ENCODE results near the gene ZBTB7A.

The ZBTB7A gene

DNA sequence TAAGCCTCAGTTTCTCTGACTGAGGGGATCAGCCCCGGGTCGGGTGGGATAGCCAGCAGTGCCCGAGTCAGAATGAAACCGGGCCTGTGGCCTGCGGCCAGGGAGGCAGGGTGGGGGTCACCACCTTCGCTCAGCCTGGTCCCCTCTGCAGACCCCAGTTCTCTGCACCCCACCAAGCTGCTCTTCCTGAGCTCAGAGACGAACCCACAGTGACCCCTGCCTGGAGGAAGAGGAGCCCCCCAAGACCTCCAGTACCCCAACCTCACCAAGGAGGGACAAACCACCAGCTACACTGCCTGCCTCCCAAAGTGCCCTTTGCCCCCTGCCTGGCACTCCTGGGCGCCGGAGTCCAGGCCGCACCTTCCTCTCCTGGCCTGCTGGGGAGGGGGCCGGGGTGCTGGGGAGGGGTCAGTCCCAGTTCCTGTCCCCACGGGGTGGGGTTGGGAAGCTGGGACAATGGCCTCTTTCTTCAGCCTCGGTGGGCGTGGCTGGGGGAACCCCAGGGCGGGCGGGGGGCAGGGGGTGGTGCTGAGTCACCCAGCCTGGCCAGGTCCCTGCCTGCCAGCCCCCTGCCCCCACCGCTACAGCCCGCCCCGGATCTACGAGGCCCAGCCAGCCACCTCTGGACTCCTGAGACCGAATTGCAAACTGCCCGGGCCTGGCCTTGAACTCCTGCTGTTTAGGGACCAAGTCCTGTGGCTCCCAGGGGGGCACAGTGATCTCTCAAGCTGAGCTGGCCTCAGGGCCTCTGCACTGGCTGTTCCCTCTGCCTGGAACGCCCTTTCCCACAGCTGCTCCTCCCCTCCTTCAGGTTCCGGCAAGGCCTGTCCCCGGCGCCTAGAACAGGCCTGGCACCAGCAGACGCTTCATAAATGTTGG lies 14.3 kb downstream of the ZBTB7A start:
- no peak overlapping the region for H3K4me3 ChIP-seq (ENCODE audit: low read length)
- no peak overlapping the region for H3K9ac ChIP-seq (ENCODE audit: low read length)
- no peaks in the 10 kb centered on the region for H3K27me3 ChIP-seq (ENCODE audit: low read depth, low read length)
- peaks cover 62% of the 10 kb centered on the region for H3K36me3 ChIP-seq (replicated peaks; ENCODE audit: low read depth, low read length)
- H2AFZ ChIP-seq (ENCODE audit: low read depth, low read length) = no peak overlapping the region
- TF ChIP-seq, protein P1, sequence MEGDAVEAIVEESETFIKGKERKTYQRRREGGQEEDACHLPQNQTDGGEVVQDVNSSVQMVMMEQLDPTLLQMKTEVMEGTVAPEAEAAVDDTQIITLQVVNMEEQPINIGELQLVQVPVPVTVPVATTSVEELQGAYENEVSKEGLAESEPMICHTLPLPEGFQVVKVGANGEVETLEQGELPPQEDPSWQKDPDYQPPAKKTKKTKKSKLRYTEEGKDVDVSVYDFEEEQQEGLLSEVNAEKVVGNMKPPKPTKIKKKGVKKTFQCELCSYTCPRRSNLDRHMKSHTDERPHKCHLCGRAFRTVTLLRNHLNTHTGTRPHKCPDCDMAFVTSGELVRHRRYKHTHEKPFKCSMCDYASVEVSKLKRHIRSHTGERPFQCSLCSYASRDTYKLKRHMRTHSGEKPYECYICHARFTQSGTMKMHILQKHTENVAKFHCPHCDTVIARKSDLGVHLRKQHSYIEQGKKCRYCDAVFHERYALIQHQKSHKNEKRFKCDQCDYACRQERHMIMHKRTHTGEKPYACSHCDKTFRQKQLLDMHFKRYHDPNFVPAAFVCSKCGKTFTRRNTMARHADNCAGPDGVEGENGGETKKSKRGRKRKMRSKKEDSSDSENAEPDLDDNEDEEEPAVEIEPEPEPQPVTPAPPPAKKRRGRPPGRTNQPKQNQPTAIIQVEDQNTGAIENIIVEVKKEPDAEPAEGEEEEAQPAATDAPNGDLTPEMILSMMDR (IDR thresholded peaks at IDR 0.05; ENCODE audit: low read depth, low read length) = no peak
- TF ChIP-seq EZH2phosphoT487 (IDR thresholded peaks at IDR 0.05; ENCODE audit: low read depth) = no peak
- H3K9me3 ChIP-seq (ENCODE audit: insufficient read depth, low read length) = no peaks in the 10 kb centered on the region
- H4K20me1 ChIP-seq (ENCODE audit: insufficient read depth, low read length) = peaks cover 79% of the 10 kb centered on the region
- H3K4me1 ChIP-seq (ENCODE audit: low read length) = no peaks in the 10 kb centered on the region
- H3K79me2 ChIP-seq (ENCODE audit: low read length) = peaks cover 99% of the 10 kb centered on the region
- H3K27ac ChIP-seq (ENCODE audit: low read length) = no peak overlapping the region
- no peak overlapping the region for H3K4me2 ChIP-seq (ENCODE audit: low read length)

DNA sequence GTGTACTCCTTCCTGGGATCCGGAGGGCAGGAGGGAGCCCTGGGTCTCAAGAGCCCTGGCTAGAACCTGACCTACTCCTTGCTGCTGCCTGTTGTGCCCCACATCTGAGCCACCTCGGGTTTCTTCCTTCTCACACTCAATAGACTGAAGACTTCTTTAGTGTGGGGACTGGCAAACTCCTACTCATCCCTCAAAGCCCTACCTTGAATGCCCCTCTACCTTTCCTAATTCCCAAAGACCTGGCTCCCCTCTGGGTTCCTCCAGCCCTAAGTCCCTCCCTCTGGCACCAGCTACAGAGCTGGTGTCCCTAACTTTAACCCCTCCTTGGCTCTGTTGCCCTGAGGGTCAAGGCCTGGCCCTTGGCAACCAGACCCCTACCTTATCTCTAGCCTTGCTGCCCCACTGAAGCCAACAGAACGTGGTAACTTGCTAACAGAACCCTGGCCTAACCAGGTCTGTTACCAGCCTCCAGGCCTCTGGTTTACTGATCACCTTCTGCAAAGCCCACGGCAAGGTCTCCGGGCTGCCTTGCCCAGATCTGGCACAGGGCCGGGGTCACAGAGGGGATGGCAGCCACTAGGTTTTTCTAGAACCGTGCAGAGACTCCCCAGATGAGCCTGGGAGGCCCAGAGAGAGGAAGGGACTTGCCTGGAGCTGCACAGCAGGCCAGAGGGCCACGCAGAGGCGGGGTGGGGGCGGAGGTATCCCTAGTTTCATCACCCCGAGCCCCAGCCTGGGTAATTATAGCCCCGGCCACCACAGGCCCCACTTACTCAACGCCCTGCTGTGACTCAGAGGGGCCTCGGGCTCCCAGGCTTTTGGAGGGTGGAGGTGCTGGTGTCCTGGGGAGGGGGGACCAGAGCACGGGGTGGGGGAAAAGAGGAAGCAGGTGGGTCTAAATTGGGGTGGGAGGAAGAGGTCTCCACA lies 15.3 kb downstream of the ZBTB7A start:
- Histone ChIP-seq H3K9ac (ENCODE audit: low read length) (no peak overlapping the region), H3K4me3 (ENCODE audit: low read length) (no peak overlapping the region), H3K79me2 (ENCODE audit: low read length) (peaks cover 97% of the 10 kb centered on the region), H3K9me3 (ENCODE audit: insufficient read depth, low read length) (no peaks in the 10 kb centered on the region), H4K20me1 (ENCODE audit: insufficient read depth, low read length) (peaks cover 77% of the 10 kb centered on the region), H3K27ac (ENCODE audit: low read length) (no peak overlapping the region), H2AFZ (ENCODE audit: low read depth, low read length) (no peak overlapping the region), H3K4me2 (ENCODE audit: low read length) (no peak overlapping the region), H3K27me3 (ENCODE audit: low read depth, low read length) (no peaks in the 10 kb centered on the region), H3K4me1 (ENCODE audit: low read length) (no peaks in the 10 kb centered on the region), H3K36me3 (replicated peaks; ENCODE audit: low read depth, low read length) (peaks cover 59% of the 10 kb centered on the region)
- TF ChIP-seq EZH2phosphoT487 (IDR thresholded peaks at IDR 0.05; ENCODE audit: low read depth) = no peak
- TF ChIP-seq, protein P1 (IDR thresholded peaks at IDR 0.05; ENCODE audit: low read depth, low read length) = no peak

DNA sequence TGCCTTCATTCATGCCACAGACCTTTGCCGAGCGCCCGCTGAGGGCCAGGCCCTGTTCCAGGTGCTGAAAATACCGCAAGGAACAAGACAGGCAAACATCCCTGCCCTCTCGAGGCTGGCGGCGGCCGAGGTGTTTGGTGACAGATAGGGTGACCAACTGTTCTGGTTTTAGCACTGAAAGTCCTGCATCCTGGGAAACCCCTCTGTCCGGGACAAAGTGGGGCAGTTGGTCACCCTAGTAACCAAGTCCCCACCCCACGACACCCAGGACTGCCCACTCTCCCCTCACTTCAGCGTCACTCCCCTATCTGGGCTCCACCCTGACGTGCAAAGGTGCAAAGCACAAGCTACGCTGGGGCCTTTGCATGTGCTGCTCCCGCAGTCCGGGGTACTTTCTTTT lies 17.3 kb downstream of the ZBTB7A start:
- H3K27ac ChIP-seq (ENCODE audit: low read length) = no peak overlapping the region
- H3K9ac ChIP-seq (ENCODE audit: low read length) = no peak overlapping the region
- H3K4me2 ChIP-seq (ENCODE audit: low read length) = no peak overlapping the region
- peaks cover 97% of the 10 kb centered on the region for H3K79me2 ChIP-seq (ENCODE audit: low read length)
- TF ChIP-seq, protein P1 (IDR thresholded peaks at IDR 0.05; ENCODE audit: low read depth, low read length) = no peak
- TF ChIP-seq EZH2phosphoT487 (IDR thresholded peaks at IDR 0.05; ENCODE audit: low read depth) = no peak
- no peaks in the 10 kb centered on the region for H3K27me3 ChIP-seq (ENCODE audit: low read depth, low read length)
- H3K9me3 ChIP-seq (ENCODE audit: insufficient read depth, low read length) = no peaks in the 10 kb centered on the region
- peaks cover 78% of the 10 kb centered on the region for H4K20me1 ChIP-seq (ENCODE audit: insufficient read depth, low read length)
- no peak overlapping the region for H3K4me3 ChIP-seq (ENCODE audit: low read length)
- peaks cover 55% of the 10 kb centered on the region for H3K36me3 ChIP-seq (replicated peaks; ENCODE audit: low read depth, low read length)
- H2AFZ ChIP-seq (ENCODE audit: low read depth, low read length) = no peak overlapping the region
- no peaks in the 10 kb centered on the region for H3K4me1 ChIP-seq (ENCODE audit: low read length)

All from OCI-LY3 (cell line).